GM18505 (cell line): ENCODE measurements around the gene DCAF17.
"Not testable (repeated sequence)": the region's sequence is repeated elsewhere in the genome, so short reads cannot be mapped to it uniquely, and the experiment has no call there.

ENCODE experiments used
- ATAC-seq: cut with Tn5 transposase; IDR thresholded peaks from one replicate; pipeline ENCODE4 v1.9.1; 2021; ENCODE audit not compliant: unreplicated experiment
- POLR2A ChIP-seq: IDR thresholded peaks from 4 replicates; pipeline ENCODE4 v1.6.1; 2011; ENCODE audit warnings: borderline replicate concordance; ENCODE audit not compliant: insufficient read depth, insufficient read length; ENCODE audit errors: extremely low read depth

The DCAF17 gene

GRCh38 chr2:171521361-171522051 lies 87.5 kb downstream of the DCAF17 start:
- no peak for ATAC-seq
- TF ChIP-seq POLR2A, result no peak

- TF ChIP-seq POLR2A, result peak; percentile 76
- peak; percentile 59 for ATAC-seq
These were observed 88.2 kb downstream of the DCAF17 start, which contains the start of gene CYBRD1 for GRCh38 chr2:171522052-171522787. TSS of gene CYBRD1 (plus strand) at chr2:171522474. CDS start at chr2:171522546, 72 bp downstream.

- no peak for ATAC-seq
- TF ChIP-seq POLR2A, result no peak
These were observed 88.7 kb downstream of the DCAF17 start for GRCh38 chr2:171522788-171523087.

GRCh38 chr2:171523088-171524017 lies 89.3 kb downstream of the DCAF17 start:
- peak; percentile 41 for ATAC-seq

GRCh38 chr2:171524018-171524401 lies 90.0 kb downstream of the DCAF17 start:
- TF ChIP-seq POLR2A, result no peak
- ATAC-seq, result no peak

More at GRCh38 chr2:171523088-171524017, 89.3 kb downstream of the DCAF17 start:
- peak; percentile 40 for TF ChIP-seq POLR2A

GRCh38 chr2:171529914-171530313 lies 95.9 kb downstream of the DCAF17 start:
- ATAC-seq, result no peak
- no peak for TF ChIP-seq POLR2A

- no peak for ATAC-seq
- no peak for TF ChIP-seq POLR2A
These were observed 96.4 kb downstream of the DCAF17 start for GRCh38 chr2:171530378-171530777.

GRCh38 chr2:171530859-171531258 lies 96.8 kb downstream of the DCAF17 start:
- not testable (repeated sequence) for ATAC-seq

- TF ChIP-seq POLR2A, result no peak
- no peak for ATAC-seq
These were observed 97.3 kb downstream of the DCAF17 start for GRCh38 chr2:171531291-171531690.

GRCh38 chr2:171531836-171532450 lies 97.9 kb downstream of the DCAF17 start:
- ATAC-seq, result no peak
- TF ChIP-seq POLR2A, result no peak

- no peak for TF ChIP-seq POLR2A
These were observed 99.3 kb downstream of the DCAF17 start for GRCh38 chr2:171533331-171533730.

More at GRCh38 chr2:171533331-171533730, 99.3 kb downstream of the DCAF17 start:
- no peak for ATAC-seq
